OCI-LY3 (cell line): ENCODE results near the gene CHEK1.

Experiments
- H2AFZ ChIP-seq: fragments of 200-600, 300-600 bp; shearing (Covaris generic); 2 replicates; pipeline ENCODE4 v1.6.0; 2014; ENCODE audit warnings: antibody characterized with exemption, low read depth, low read length
- H3K27ac ChIP-seq: fragments of 200-600, 300-600 bp; sonication (generic); 2 replicates; pipeline ENCODE4 v1.5.1; 2014; ENCODE audit warnings: mild to moderate bottlenecking, low read length, moderate library complexity, mixed read lengths
- H3K27me3 ChIP-seq: fragments of 200-600, 300-600 bp; sonication (generic); 2 replicates; pipeline ENCODE4 v1.6.1; 2014; ENCODE audit warnings: low read depth, low read length, mixed read lengths
- H3K36me3 ChIP-seq: fragments of 200-600, 300-600 bp; sonication (generic); replicated peaks from 2 replicates; pipeline ENCODE3; 2014; ENCODE audit warnings: low read depth, low read length, mixed read lengths
- H3K4me1 ChIP-seq: fragments of 300-600, 200-600 bp; sonication (generic); 2 replicates; pipeline ENCODE4 v1.6.1; 2014; ENCODE audit warnings: low read length, mixed read lengths
- H3K4me2 ChIP-seq: fragments of 200-600, 300-600 bp; sonication (generic); 2 replicates; pipeline ENCODE4 v1.6.1; 2014; ENCODE audit warnings: low read length, mixed read lengths
- H3K4me3 ChIP-seq: fragments of 300-600, 200-600 bp; sonication (generic); 2 replicates; pipeline ENCODE4 v1.5.1; 2014; ENCODE audit warnings: antibody characterized with exemption, mild to moderate bottlenecking, low read length, moderate library complexity
- H3K79me2 ChIP-seq: fragments of 300-600, 200-600 bp; shearing (Covaris generic); 2 replicates; pipeline ENCODE4 v1.6.1; 2014; ENCODE audit warnings: mild to moderate bottlenecking, low read length, mixed read lengths
- H3K9ac ChIP-seq: fragments of 300-600, 200-600 bp; shearing (Covaris generic); 2 replicates; pipeline ENCODE4 v1.6.0; 2014; ENCODE audit warnings: mild to moderate bottlenecking, low read length, moderate library complexity
- H3K9me3 ChIP-seq: fragments of 200-600, 300-600 bp; shearing (Covaris generic); 2 replicates; pipeline ENCODE4 v1.6.1; 2014; ENCODE audit warnings: low read length, mixed read lengths; ENCODE audit not compliant: insufficient read depth
- H4K20me1 ChIP-seq: fragments of 200-600, 300-600 bp; sonication (generic); 2 replicates; pipeline ENCODE4 v1.6.1; 2016; ENCODE audit warnings: low read length, mixed read lengths; ENCODE audit not compliant: insufficient read depth
- EZH2phosphoT487 ChIP-seq: fragments of 200-600 bp; shearing (Covaris generic); IDR thresholded peaks from 2 replicates; pipeline ENCODE4 v1.6.1; 2018; ENCODE audit warnings: antibody characterized with exemption, mixed run types, low read depth
- TF ChIP-seq, protein P1 (sequence below): fragments of 200-600, 300-600 bp; sonication (generic); IDR thresholded peaks from 2 replicates; pipeline ENCODE4 v1.5.1; 2014; ENCODE audit warnings: antibody characterized with exemption, low read length, low read depth

Gene CHEK1

DNA sequence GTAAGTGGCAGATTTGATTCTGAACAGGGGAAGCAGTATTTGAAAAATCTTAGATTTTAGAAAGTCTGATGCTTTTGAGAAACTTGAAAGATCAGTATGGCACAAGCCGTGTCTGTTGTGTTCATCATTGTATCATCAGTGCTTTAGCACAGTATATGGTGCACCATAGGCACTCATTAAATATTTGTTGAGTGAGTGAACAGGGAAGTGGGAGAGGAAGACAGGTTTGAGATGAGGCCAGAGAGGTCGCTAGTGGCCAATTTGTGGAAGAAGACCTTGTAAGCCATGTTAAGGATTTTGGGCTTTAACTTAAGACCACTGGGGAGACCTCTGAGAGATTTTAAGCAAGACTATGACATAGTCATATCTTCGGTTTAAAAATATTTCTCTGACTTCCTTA, 12.9 kb downstream of the CHEK1 start:
- Histone ChIP-seq H2AFZ (no peak overlapping the region), H3K4me2 (no peak overlapping the region), H3K4me3 (no peak overlapping the region), H4K20me1 (no peaks in the 10 kb centered on the region), H3K27ac (no peak overlapping the region), H3K9me3 (no peaks in the 10 kb centered on the region), H3K9ac (no peak overlapping the region), H3K36me3 (peaks cover 70% of the 10 kb centered on the region), H3K79me2 (peaks cover 25% of the 10 kb centered on the region), H3K27me3 (no peaks in the 10 kb centered on the region), H3K4me1 (no peaks in the 10 kb centered on the region)
- TF ChIP-seq, protein P1, sequence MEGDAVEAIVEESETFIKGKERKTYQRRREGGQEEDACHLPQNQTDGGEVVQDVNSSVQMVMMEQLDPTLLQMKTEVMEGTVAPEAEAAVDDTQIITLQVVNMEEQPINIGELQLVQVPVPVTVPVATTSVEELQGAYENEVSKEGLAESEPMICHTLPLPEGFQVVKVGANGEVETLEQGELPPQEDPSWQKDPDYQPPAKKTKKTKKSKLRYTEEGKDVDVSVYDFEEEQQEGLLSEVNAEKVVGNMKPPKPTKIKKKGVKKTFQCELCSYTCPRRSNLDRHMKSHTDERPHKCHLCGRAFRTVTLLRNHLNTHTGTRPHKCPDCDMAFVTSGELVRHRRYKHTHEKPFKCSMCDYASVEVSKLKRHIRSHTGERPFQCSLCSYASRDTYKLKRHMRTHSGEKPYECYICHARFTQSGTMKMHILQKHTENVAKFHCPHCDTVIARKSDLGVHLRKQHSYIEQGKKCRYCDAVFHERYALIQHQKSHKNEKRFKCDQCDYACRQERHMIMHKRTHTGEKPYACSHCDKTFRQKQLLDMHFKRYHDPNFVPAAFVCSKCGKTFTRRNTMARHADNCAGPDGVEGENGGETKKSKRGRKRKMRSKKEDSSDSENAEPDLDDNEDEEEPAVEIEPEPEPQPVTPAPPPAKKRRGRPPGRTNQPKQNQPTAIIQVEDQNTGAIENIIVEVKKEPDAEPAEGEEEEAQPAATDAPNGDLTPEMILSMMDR: peak; percentile 19; the same call in 1 of the 2 replicates
- TF ChIP-seq EZH2phosphoT487: no peak

DNA sequence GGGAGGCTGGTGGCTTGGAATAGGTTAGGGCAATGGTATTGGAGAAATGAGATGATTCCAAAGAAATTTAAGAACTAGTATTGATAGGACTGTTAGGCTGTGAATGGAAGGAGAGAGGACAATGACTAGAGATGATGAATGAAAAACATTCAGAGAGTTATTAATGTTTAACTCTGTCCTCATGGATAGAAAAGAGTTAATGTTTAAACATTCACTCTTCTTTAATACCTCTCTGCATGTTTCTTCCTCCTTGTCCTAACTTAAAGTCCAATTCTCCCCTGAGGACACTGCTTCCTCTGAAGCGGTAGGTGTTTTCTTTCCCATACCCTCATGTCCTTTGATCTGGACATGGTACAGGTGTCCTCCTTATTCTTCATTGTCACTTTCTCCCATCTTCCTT, 13.4 kb downstream of the CHEK1 start:
- Histone ChIP-seq H3K36me3 (peaks cover 65% of the 10 kb centered on the region), H3K4me2 (no peak overlapping the region), H3K27me3 (no peaks in the 10 kb centered on the region), H4K20me1 (no peaks in the 10 kb centered on the region), H3K27ac (no peak overlapping the region), H2AFZ (no peak overlapping the region), H3K4me3 (no peak overlapping the region), H3K4me1 (no peaks in the 10 kb centered on the region), H3K9me3 (no peaks in the 10 kb centered on the region), H3K79me2 (peaks cover 24% of the 10 kb centered on the region), H3K9ac (no peak overlapping the region)
- TF ChIP-seq, protein P1: no peak
- no peak for TF ChIP-seq EZH2phosphoT487

GRCh38 chr11:125645871-125646270, 20.9 kb downstream of the CHEK1 start:
- Histone ChIP-seq H4K20me1 (peaks cover 14% of the 10 kb centered on the region; the same call in 1 of the 2 replicates), H3K4me1 (no peaks in the 10 kb centered on the region), H3K9ac (no peak overlapping the region), H3K27ac (no peak overlapping the region), H3K27me3 (no peaks in the 10 kb centered on the region), H3K9me3 (no peaks in the 10 kb centered on the region), H3K4me3 (no peak overlapping the region), H3K4me2 (no peak overlapping the region), H2AFZ (no peak overlapping the region), H3K79me2 (peaks cover 48% of the 10 kb centered on the region), H3K36me3 (peaks cover 72% of the 10 kb centered on the region)
- TF ChIP-seq, protein P1: no peak
- no peak for TF ChIP-seq EZH2phosphoT487

DNA sequence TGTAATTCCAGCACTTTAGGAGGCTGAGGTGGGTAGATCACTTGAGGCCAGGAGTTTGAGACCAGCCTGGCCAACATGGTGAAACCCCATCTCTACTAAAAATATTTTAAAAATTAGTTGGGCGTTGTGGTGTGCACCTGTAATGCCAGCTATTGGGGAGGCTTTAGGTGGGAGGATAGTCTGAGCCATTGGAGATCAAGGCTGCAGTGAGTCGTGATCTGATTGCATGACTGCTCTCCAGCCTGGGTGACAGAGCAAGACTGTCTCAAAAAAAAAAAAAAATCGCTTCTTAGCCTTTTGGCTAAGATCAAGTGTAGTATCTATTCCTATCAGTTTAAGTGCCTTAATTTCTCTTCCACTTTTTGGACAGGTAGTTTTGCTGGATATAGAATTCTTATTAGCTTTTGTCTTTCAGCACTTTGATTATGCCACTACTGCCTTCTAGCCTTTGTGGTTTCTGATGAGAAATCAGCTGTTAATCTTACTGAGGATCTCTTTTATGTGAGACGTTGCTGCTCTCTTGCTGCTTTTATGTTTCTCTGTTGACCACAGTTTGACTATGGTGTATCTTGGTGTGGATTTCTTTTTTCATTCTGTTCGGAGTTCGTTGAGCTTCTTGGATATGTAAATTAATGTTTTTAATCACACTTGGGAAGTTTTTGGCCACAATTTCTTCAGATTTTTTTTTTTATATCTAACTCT, 24.7 kb downstream of the CHEK1 start:
- Histone ChIP-seq H3K4me1 (no peaks in the 10 kb centered on the region), H4K20me1 (peaks cover 23% of the 10 kb centered on the region), H3K4me2 (no peak overlapping the region), H3K36me3 (peaks cover 63% of the 10 kb centered on the region), H3K27me3 (no peaks in the 10 kb centered on the region), H2AFZ (no peak overlapping the region), H3K79me2 (peaks cover 68% of the 10 kb centered on the region), H3K4me3 (no peak overlapping the region), H3K27ac (no peak overlapping the region), H3K9me3 (no peaks in the 10 kb centered on the region), H3K9ac (no peak overlapping the region)
- TF ChIP-seq, protein P1: no peak
- no peak for TF ChIP-seq EZH2phosphoT487
